NK-92 treated with Interleukin-12 subunit alpha and Interleukin-12 subunit beta, amount 100 ng/mL, for 24 hours (cell line): ENCODE measurements around the gene MAP2.
"Not testable (repeated sequence)": the region's sequence is repeated elsewhere in the genome, so short reads cannot be mapped to it uniquely, and the experiment has no call there.

Experiments used
- DNase-seq: peaks from one replicate; lab custom pipeline; 2025; lab: John Stamatoyannopoulos, UW

MAP2 gene

GRCh38 chr2:209476367-209477208 lies 52.7 kb downstream of the MAP2 start:
- no peak for DNase-seq

DNA sequence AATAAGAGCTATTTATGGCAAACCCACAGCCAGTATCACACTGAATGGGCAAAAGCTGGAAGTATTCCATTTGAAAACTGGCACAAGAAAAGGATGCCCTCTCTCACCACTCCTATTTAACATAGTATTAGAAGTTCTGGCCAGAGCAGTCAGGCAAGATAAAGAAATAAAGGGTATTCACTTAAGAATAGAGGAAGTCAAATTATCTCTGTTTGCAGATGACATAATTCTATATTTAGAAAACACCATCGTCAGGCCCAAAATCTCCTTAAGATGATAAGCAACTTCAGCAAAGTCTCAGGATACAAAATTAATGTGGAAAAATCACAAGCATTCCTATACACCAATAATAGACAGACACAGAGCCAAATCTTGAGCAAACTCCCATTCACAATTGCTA lies 68.4 kb downstream of the MAP2 start:
- DNase-seq, result not testable (repeated sequence)

GRCh38 chr2:209495068-209495620 lies 71.3 kb downstream of the MAP2 start:
- DNase-seq, result not testable (repeated sequence)

DNA sequence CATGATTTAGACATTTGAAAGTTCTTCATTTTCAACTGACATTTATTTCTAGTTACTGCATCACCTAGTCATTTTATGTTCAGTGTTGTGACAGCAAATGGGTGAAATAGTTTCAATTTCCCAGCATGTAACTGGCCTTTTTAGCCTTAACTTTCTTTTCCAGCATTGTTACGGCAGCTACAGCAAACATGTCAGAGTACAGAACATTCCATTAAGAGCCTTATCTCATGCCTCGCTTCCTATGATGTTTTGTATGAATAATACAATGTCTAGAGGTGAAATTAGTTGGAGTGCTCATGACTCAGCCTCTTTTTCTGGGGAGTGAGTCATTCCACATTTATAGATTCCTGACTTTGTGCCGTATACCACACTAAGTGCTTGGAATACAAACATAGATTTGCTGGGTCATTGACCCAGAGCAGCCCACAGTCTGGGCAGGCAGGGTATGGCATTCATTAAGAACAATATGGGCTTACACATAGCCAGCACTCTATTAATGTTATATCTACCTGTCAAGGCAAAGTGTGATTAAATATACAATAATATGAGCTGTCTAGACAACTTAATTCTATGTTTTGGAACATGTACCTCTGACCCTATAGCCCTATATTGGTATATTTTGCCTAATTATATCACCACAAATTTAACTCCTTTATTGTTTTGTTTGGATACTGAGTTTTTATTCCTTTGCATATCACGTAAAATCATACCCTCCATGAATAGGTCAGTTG lies 72.2 kb downstream of the MAP2 start:
- DNase-seq, result no peak

DNA sequence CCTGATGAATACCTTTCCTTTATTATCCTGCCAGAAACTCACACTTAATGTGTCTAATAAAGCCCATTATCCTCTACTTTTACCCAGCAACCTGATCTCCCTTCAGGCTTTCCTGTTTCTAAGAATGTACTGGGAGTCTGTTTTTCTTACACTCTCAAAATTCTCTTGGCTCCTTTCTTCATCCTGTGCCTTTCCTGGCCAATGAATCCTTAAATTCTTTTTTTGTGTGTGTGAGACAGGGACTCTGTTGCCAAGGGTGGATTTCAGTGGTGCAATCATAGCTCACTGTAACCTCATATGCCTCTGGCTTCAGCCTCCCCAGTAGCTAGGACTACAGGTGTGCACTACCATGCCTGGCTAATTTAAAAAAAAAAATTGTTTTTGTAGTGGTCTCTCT lies 72.7 kb downstream of the MAP2 start:
- DNase-seq, result no peak

DNA sequence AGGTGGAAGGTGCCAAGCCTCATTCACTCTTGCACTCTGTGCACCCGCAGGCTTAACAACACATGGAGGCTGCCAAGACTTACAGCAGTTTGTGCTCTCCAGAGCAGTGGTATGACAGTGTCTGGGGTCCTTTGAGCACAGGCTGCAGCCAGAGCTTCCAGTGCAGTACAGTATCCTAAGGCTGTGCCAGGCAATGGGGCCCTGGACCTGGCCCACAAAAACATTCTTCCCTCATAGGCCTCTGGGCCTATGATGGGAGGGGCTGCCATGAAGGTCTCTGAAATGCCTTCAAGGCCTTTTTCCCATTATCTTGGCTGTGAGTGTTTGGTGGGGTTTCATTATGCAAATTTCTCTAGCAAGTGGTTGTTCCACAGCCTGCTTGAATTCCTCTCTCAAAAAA lies 74.8 kb downstream of the MAP2 start:
- DNase-seq, result no peak

DNA sequence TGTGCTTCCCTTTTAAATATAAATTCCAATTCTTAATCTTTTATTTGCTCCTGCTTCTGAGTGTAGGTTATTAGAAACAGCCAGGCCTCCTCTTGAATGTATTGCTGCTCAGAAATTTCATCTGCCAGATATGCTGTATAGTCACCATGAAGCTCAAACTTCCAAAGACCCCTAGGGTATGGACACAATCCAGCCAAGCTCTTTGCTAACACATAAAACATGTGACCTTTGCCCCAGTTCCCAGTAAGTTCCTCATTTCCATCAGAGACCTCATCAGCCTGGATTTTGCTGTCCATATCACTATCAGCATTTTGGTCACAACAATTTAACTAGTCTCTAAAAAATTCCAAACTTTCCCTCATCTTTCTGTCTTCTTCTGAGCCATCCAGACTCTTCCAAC lies 75.2 kb downstream of the MAP2 start:
- no peak for DNase-seq

- DNase-seq, result no peak
These were observed 77.7 kb downstream of the MAP2 start for GRCh38 chr2:209501579-209501978.

DNA sequence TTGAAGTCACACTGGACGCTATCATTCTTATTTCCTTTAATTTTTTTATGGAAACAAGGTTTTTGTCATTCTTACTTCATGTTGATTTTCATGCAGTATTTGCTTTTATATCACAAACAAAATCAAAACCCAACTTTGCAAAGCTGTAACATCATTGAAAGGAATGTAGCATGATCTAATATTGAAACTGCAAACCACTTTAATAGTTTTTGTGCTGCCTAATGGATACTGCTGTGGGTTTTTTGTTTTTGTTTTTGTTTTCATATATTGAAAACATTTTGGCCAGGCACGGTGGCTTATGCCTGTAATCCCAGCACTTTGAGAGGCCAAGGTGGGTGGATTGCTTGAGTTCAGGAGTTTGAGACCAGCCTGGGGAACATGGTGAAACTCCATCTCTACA lies 81.6 kb downstream of the MAP2 start:
- no peak for DNase-seq

DNA sequence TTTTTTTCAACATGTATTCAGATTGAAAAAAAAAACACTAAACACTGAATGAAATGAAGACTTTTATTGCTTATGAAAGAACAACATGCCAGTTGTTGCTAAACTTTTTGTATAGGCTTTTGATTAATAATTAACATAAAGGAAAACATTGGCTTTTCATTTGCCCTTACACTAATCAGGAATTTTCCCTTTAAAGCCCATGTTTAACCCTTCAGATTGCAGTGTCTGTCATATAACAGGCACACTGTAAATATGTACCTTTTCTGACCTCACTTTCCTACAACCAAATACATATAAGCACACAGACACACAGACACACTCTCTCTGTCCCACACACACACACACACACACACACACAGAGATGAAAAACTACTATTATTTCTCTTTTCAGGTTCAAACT lies 84.4 kb downstream of the MAP2 start:
- no peak for DNase-seq

GRCh38 chr2:209511637-209512036 lies 87.8 kb downstream of the MAP2 start:
- no peak for DNase-seq

GRCh38 chr2:209512971-209513370 lies 89.1 kb downstream of the MAP2 start:
- DNase-seq, result no peak

DNA sequence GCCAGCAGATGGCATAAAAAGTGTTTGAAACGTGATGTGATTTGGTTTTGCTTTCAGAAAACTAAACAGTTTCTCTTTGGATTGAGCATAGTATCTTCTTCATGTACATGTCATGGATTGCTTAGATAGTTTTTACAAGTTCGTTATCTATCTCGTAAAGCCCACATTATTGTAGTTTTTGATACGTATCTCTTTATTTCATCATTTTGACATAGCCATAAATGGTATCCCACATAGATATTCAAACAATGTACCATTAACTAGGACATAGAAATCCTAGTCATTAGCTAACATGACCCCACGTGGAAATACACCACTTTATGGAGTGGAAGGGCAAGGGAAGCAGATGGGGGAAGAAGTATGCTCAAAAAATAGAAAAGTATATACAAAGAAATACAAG lies 93.6 kb downstream of the MAP2 start:
- DNase-seq, result no peak

DNA sequence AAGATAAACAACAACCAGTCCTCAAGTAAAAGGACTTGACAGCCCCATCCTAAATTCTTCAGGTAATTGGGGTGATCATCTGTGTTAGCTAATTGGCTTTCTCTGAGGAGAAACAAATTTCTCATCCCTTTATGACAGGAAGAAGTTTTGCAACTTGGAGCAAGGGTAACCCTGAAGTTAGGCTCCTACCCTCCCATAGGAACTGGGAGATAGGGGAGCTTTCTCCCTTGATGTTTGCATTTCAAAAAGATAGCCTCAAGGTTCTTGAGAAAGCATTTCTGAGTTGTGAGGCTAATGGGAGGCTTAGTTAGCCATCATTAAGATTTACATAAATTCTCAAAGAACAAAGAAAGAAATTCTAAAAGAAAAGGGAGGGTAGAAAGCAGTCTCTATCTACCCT lies 95.4 kb downstream of the MAP2 start:
- DNase-seq, result no peak

GRCh38 chr2:209519906-209520305 lies 96.1 kb downstream of the MAP2 start:
- no peak for DNase-seq

- no peak for DNase-seq
These were observed 99.3 kb downstream of the MAP2 start for GRCh38 chr2:209523041-209523740.

DNA sequence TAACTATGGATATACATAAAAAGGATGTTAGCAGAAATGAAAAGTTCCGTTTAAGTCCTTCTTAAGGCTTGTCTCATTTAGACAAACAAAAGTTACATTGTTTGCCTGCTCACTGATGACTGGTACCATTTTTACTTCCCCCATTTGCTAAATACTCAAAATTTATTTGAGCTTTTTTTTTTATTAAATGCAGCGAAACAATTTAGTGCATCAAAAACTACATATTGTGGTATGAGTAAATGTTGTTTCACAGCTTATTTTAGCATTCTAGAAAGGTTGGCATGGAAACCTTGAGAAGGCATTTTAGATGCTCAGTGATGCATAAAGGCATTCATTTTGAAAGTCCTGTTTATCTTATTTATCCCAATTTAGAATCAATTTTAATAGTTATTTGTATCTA lies 100.0 kb downstream of the MAP2 start:
- no peak for DNase-seq

DNA sequence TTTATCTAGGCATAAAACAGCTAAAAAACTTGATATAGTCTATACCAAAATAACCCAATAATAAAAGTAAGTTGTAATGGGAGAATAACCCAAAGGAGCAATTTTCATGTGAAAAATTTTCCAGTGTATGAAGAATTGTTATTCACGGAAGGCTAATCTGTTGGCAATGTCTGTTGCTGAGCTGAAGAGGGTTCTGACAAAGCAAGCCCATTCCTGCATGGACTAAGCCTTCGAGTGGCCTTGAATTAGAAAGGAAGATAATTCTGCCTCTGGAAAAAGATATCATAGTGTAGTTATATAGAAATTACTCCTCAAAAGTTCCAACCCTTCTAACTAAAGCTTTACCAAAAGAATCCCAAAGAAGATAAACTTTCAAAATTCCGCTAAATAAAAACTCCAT lies 101.5 kb downstream of the MAP2 start:
- DNase-seq, result no peak

- DNase-seq, result no peak
These were observed 102.0 kb downstream of the MAP2 start for GRCh38 chr2:209525834-209526281.

DNA sequence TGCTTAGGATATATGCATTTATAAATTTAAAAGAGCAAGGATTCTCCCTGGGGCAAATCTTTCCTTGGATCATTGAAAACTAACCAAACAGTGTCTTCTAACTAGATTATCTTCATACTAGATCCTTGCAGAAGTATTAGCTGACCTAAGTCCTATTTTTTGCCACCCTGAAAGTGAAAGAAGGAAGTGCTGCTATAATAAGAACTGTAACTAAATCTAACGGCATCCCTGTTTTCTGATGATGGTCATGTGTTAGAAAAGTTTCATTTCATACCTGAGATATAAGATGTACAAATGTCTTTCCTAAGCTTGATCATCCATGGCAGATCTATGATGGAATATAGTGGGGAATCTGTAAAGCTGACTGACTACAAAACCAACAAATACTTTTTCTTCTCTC lies 102.7 kb downstream of the MAP2 start:
- DNase-seq, result no peak

GRCh38 chr2:209529579-209529978 lies 105.7 kb downstream of the MAP2 start:
- DNase-seq, result no peak

DNA sequence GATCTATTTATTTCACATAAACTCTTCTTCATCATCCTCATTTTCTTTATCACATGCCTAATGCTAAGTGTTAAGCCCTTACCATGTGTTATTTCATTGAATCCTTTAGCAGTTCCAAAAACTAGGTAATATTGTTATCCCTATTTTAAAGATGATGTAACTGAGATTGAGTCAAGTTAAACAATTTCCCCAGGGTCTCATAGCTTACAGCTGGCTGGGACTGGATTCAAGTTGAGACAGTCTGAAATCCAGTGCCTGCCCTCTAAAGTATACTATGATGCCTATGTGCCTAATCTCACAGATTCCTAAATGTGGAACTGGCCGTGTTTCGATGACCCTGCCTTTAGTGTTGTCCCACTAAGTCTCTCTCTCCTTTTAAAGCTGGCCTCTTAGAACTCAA lies 108.5 kb downstream of the MAP2 start:
- no peak for DNase-seq

DNA sequence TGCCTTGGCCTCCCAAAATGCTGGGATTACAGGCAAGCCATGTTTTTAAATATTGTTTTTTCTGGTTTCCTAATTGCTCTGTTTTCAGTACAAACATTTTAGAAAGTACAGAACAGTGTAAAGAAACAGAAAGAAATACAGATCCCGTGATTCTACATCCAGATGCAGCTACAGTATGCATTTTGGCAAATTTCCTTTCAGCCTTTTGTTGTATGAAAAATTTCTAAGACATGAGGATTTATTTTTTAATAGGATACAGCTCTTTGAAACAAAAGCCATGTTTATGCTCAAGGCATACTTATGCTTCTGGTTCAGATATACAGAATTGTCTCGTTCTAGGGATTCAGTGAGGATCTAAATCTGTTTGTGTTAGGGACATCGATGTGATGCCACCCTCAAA lies 109.5 kb downstream of the MAP2 start:
- no peak for DNase-seq
